ENCODE measurements around the gene C2CD3. TPM values are rescaled to one million over a fixed set of nuclear protein-coding genes. Genes with fewer than 3 reads are reported as not detected.

C2CD3 gene
- polyA plus RNA-seq, 3 donors, result 0.87 to 12.1 (median 2.9) TPM

- H3K27me3 Mint-ChIP-seq (ENCODE audit: low read depth in 3 of 3), result no peaks in the 10 kb centered on the region
- intact Hi-C loops (cut with micrococcal nuclease), result loop anchor here in 1 of 2 donors (5.0 kb wide), 1 partner anchor 130 kb away; no protein-coding TSS in a partner anchor
These were observed 78.4 kb downstream of the C2CD3 start for GRCh38 chr11:74092425-74092824.

GRCh38 chr11:74091549-74091948 is 79.3 kb downstream of the C2CD3 start:
- TF ChIP-seq CTCF (IDR thresholded peaks at IDR 0.05), result no peak
- Histone ChIP-seq H3K4me3 (replicated peaks in 1 of 3; ENCODE audit: low read depth in 2 of 3, low read length in 3 of 3) (no peak overlapping the region), H3K9me3 (replicated peaks in 1 of 2; ENCODE audit: control insufficient read depth in 1 of 2, insufficient read depth in 1 of 2, low read length in 2 of 2) (no peaks in the 10 kb centered on the region), H3K27ac (ENCODE audit: low read depth in 1 of 2, low read length in 2 of 2) (no peak overlapping the region), H2AFZ (ENCODE audit: insufficient read depth, low read depth, low read length, poor library complexity, severe bottlenecking) (no peak overlapping the region), H3K79me2 (ENCODE audit: insufficient read depth, low read length) (no peaks in the 10 kb centered on the region), H3K36me3 (replicated peaks in 1 of 2; ENCODE audit: control insufficient read depth in 1 of 2, insufficient read depth in 2 of 2, low read length in 2 of 2) (peaks cover 56 to 93% of the 10 kb centered on the region in 2 donors), H4K20me1 (ENCODE audit: insufficient read depth, low read length) (no peaks in the 10 kb centered on the region), H3K9ac (ENCODE audit: insufficient read depth, low read length, poor library complexity, severe bottlenecking) (no peak overlapping the region), H3K27me3 (ENCODE audit: control insufficient read depth in 2 of 2, insufficient read depth in 2 of 2, low read length in 2 of 2) (no peaks in the 10 kb centered on the region), H3K4me1 (ENCODE audit: control insufficient read depth in 1 of 2, insufficient read depth in 2 of 2, low read length in 2 of 2) (no peaks in the 10 kb centered on the region), H3K4me2 (replicated peaks; ENCODE audit: extremely low read depth, low read length, poor library complexity, severe bottlenecking) (no peak overlapping the region)
- Mint-ChIP-seq H3K27me3 (ENCODE audit: low read depth in 3 of 3) (no peaks in the 10 kb centered on the region), H3K4me3 (no peak overlapping the region), H3K27ac (no peak overlapping the region), H3K9me3 (no peaks in the 10 kb centered on the region), H3K4me1 (no peaks in the 10 kb centered on the region), H3K36me3 (peaks cover 44 to 53% of the 10 kb centered on the region in 2 donors)
- WGBS (ENCODE audit: insufficient coverage), result no CpG with 5 or more reads among the region's 1 CpG
- intact Hi-C loops (cut with micrococcal nuclease), result loop anchor here in 1 of 2 donors (5.0 kb wide), 1 partner anchor 129 kb away; no protein-coding TSS in a partner anchor
- no peak for DNase-seq

More at GRCh38 chr11:74092425-74092824, 78.4 kb downstream of the C2CD3 start:
- no peak overlapping the region for H3K4me3 Mint-ChIP-seq
- no peaks in the 10 kb centered on the region for H4K20me1 ChIP-seq (ENCODE audit: insufficient read depth, low read length)
- peak overlapping the region in 1 of 7 donors; percentile 55 for H3K27ac Mint-ChIP-seq
- peaks cover 48 to 56% of the 10 kb centered on the region in 2 donors for H3K36me3 Mint-ChIP-seq
- H3K4me1 Mint-ChIP-seq, result no peaks in the 10 kb centered on the region
- WGBS (ENCODE audit: insufficient coverage), result 100% methylated on average over 1 of the region's 6 CpGs
- no peak overlapping the region for H3K4me2 ChIP-seq (replicated peaks; ENCODE audit: extremely low read depth, low read length, poor library complexity, severe bottlenecking)
- no peaks in the 10 kb centered on the region for H3K9me3 Mint-ChIP-seq
- no peak overlapping the region for H3K9ac ChIP-seq (ENCODE audit: insufficient read depth, low read length, poor library complexity, severe bottlenecking)
- no peaks in the 10 kb centered on the region for H3K79me2 ChIP-seq (ENCODE audit: insufficient read depth, low read length)
- no peaks in the 10 kb centered on the region for H3K27me3 ChIP-seq (ENCODE audit: control insufficient read depth in 2 of 2, insufficient read depth in 2 of 2, low read length in 2 of 2)
- H3K4me1 ChIP-seq (ENCODE audit: control insufficient read depth in 1 of 2, insufficient read depth in 2 of 2, low read length in 2 of 2), result no peaks in the 10 kb centered on the region
- no peak for TF ChIP-seq CTCF (IDR thresholded peaks at IDR 0.05)
- DNase-seq, result no peak
- H3K9me3 ChIP-seq (replicated peaks in 1 of 2; ENCODE audit: control insufficient read depth in 1 of 2, insufficient read depth in 1 of 2, low read length in 2 of 2), result no peaks in the 10 kb centered on the region
- peaks cover 57 to 95% of the 10 kb centered on the region in 2 donors for H3K36me3 ChIP-seq (replicated peaks in 1 of 2; ENCODE audit: control insufficient read depth in 1 of 2, insufficient read depth in 2 of 2, low read length in 2 of 2)
- H3K27ac ChIP-seq (ENCODE audit: low read depth in 1 of 2, low read length in 2 of 2), result no peak overlapping the region
- no peak overlapping the region for H2AFZ ChIP-seq (ENCODE audit: insufficient read depth, low read depth, low read length, poor library complexity, severe bottlenecking)
- no peak overlapping the region for H3K4me3 ChIP-seq (replicated peaks in 1 of 3; ENCODE audit: low read depth in 2 of 3, low read length in 3 of 3)

All from CD14-positive monocyte (primary cell).